ENCODE results near the gene MMP24OS.

The MMP24OS gene

DNA sequence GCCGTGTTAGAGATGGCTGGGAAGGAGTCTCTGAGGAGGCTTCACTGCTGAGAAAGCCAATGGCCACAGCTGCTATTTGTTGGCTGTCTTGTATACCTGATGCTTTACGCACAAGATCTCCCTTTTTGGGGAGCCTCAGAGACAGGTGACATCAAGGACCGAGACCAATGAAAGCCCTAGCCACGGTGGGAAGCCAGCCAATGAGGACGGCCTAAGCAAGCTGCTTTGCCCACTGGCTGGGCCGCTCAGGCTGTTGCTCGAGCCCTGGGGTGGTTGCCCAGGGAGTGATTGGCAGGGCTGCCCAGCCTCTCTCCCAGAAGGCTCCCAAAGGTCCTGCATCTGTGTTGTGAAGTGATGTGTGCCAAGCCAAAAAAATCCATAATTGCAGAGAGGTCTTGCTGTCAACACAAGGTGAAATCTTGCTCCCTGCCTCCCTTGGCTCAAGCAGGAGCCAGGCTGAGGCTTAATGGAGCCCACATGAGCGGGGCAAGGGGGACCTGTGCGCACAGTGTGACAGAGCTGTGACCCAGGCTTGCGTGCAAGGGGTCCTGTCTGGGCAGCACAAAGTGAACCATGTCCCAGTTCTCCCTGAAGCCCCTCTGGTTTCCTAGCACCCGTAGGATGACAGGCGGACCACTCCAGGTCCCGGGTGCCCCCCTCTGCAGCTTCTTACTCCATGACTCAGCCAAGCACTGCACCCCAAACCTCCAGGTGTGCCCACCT lies 4.3 kb downstream of the MMP24OS start:
- TF ChIP-seq POLR2AphosphoS5 (IDR thresholded peaks at IDR 0.05; ENCODE audit: low read depth) (no peak), SPI1 (IDR thresholded peaks at IDR 0.05; ENCODE audit: borderline replicate concordance, low read depth) (no peak)
- TF ChIP-seq, protein P1, sequence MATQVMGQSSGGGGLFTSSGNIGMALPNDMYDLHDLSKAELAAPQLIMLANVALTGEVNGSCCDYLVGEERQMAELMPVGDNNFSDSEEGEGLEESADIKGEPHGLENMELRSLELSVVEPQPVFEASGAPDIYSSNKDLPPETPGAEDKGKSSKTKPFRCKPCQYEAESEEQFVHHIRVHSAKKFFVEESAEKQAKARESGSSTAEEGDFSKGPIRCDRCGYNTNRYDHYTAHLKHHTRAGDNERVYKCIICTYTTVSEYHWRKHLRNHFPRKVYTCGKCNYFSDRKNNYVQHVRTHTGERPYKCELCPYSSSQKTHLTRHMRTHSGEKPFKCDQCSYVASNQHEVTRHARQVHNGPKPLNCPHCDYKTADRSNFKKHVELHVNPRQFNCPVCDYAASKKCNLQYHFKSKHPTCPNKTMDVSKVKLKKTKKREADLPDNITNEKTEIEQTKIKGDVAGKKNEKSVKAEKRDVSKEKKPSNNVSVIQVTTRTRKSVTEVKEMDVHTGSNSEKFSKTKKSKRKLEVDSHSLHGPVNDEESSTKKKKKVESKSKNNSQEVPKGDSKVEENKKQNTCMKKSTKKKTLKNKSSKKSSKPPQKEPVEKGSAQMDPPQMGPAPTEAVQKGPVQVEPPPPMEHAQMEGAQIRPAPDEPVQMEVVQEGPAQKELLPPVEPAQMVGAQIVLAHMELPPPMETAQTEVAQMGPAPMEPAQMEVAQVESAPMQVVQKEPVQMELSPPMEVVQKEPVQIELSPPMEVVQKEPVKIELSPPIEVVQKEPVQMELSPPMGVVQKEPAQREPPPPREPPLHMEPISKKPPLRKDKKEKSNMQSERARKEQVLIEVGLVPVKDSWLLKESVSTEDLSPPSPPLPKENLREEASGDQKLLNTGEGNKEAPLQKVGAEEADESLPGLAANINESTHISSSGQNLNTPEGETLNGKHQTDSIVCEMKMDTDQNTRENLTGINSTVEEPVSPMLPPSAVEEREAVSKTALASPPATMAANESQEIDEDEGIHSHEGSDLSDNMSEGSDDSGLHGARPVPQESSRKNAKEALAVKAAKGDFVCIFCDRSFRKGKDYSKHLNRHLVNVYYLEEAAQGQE (IDR thresholded peaks at IDR 0.05; ENCODE audit: insufficient replicate concordance, low read depth) = no peak
- TF ChIP-seq, protein P2, sequence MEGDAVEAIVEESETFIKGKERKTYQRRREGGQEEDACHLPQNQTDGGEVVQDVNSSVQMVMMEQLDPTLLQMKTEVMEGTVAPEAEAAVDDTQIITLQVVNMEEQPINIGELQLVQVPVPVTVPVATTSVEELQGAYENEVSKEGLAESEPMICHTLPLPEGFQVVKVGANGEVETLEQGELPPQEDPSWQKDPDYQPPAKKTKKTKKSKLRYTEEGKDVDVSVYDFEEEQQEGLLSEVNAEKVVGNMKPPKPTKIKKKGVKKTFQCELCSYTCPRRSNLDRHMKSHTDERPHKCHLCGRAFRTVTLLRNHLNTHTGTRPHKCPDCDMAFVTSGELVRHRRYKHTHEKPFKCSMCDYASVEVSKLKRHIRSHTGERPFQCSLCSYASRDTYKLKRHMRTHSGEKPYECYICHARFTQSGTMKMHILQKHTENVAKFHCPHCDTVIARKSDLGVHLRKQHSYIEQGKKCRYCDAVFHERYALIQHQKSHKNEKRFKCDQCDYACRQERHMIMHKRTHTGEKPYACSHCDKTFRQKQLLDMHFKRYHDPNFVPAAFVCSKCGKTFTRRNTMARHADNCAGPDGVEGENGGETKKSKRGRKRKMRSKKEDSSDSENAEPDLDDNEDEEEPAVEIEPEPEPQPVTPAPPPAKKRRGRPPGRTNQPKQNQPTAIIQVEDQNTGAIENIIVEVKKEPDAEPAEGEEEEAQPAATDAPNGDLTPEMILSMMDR (IDR thresholded peaks at IDR 0.05; ENCODE audit: insufficient read depth, low read length) = no peak
- no peak for DNase-seq (ENCODE audit: low read depth in 1 of 2, low spot score in 1 of 2)
- Histone ChIP-seq H3K27me3 (ENCODE audit: insufficient read depth, poor library complexity, severe bottlenecking) (no peaks in the 10 kb centered on the region), H3K4me3 (replicated peaks; ENCODE audit: insufficient read depth, low read length) (no peak overlapping the region), H3K27ac (replicated peaks) (no peak overlapping the region)

DNA sequence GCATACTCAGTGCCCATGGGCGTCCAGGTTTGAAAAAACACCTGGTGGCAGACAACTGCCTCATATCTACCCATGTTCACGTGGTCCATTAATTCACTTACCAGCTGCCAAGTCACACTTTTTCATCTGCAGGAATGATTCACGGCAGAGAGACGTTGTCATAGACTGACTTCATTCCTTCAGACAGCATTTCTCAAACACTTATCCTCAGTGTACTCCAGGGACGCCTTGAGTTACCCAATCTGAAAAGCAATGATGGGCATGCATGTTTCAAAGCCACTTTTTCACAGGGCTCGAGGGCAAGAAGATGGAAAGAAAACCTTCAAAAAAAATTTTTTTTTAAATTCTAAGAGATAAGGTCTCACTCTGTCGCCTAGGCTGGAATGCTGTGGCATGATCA lies 6.0 kb downstream of the MMP24OS start:
- Histone ChIP-seq H3K4me3 (replicated peaks; ENCODE audit: insufficient read depth, low read length) (no peak overlapping the region), H3K27ac (replicated peaks) (no peak overlapping the region), H3K27me3 (ENCODE audit: insufficient read depth, poor library complexity, severe bottlenecking) (no peaks in the 10 kb centered on the region)
- TF ChIP-seq GABPA (IDR thresholded peaks at IDR 0.05; ENCODE audit: low read depth) (no peak), POLR2AphosphoS5 (IDR thresholded peaks at IDR 0.05; ENCODE audit: low read depth) (no peak), SPI1 (IDR thresholded peaks at IDR 0.05; ENCODE audit: borderline replicate concordance, low read depth) (no peak)
- TF ChIP-seq, protein P2 (IDR thresholded peaks at IDR 0.05; ENCODE audit: insufficient read depth, low read length) = no peak
- TF ChIP-seq, protein P1 (IDR thresholded peaks at IDR 0.05; ENCODE audit: insufficient replicate concordance, low read depth) = no peak
- DNase-seq (ENCODE audit: low read depth in 1 of 2, low spot score in 1 of 2) = no peak

DNA sequence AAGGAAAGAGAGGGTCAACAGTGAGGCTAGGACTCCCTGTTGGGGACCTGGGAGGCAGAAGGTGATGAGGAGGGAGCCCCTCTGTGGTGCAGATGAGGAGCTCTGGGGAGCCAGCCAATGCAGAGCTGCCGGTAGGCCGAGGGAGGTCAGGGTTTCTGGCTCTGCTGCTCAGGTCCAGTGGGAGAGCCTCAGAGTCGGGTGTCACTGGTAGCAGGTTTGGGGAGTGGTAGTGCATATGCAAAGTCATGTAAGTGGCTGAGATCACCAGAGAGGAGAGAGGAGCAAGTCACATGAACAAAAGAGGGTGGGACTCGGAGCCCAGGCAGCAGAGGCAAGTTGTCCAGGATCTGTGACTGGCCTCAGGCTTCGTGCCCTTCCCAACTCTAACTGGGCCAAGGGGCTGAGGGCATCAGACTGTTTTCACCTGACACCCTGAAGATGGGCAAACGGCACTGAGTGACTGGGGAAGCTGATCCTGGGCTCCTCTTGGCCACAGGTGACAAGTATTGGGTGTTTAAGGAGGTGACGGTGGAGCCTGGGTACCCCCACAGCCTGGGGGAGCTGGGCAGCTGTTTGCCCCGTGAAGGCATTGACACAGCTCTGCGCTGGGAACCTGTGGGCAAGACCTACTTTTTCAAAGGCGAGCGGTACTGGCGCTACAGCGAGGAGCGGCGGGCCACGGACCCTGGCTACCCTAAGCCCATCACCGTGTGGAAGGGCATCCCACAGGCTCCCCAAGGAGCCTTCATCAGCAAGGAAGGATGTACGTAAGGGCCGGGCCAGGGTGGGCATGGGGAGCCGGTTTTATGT lies 6.6 kb downstream of the MMP24OS start:
- TF ChIP-seq POLR2AphosphoS5 (IDR thresholded peaks at IDR 0.05; ENCODE audit: low read depth) (no peak), GABPA (IDR thresholded peaks at IDR 0.05; ENCODE audit: low read depth) (no peak), SPI1 (IDR thresholded peaks at IDR 0.05; ENCODE audit: borderline replicate concordance, low read depth) (no peak)
- TF ChIP-seq, protein P2 (IDR thresholded peaks at IDR 0.05; ENCODE audit: insufficient read depth, low read length) = no peak
- TF ChIP-seq, protein P1 (IDR thresholded peaks at IDR 0.05; ENCODE audit: insufficient replicate concordance, low read depth) = no peak
- Histone ChIP-seq H3K4me3 (replicated peaks; ENCODE audit: insufficient read depth, low read length) (no peak overlapping the region), H3K27me3 (ENCODE audit: insufficient read depth, poor library complexity, severe bottlenecking) (no peaks in the 10 kb centered on the region), H3K27ac (replicated peaks) (no peak overlapping the region)
- DNase-seq (ENCODE audit: low read depth in 1 of 2, low spot score in 1 of 2) = no peak
